T-helper 9 cell (primary cell): ENCODE measurements around the gene EXOG.

ENCODE experiments used
- DNase-seq: peaks from one replicate; pipeline ENCODE4 v3.0.0-alpha.2; 2020

The EXOG gene

DNA sequence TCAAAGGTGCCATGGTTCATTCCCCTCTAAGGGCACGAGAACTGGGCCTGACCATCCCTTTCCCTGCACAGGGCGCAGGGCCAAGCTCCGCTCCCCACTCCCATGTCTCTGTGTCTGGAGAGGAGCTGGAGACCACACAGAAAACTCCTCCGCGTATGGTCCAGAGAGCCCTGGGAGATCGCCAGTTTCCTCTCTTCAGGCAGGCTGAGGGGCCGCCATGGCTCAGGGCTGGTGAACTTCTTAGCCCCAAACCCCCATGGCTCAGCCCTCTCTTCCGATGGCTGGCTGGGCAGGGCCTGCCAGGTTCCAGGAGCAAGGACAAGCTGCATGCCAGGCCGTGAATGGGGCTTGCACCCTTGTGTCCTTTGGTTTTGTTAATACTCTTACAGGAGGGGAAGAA lies 52.9 kb downstream of the EXOG start:
- no peak for DNase-seq

- DNase-seq, result no peak
Observed at GRCh38 chr3:38549486-38549885, 53.3 kb downstream of the EXOG start.

DNA sequence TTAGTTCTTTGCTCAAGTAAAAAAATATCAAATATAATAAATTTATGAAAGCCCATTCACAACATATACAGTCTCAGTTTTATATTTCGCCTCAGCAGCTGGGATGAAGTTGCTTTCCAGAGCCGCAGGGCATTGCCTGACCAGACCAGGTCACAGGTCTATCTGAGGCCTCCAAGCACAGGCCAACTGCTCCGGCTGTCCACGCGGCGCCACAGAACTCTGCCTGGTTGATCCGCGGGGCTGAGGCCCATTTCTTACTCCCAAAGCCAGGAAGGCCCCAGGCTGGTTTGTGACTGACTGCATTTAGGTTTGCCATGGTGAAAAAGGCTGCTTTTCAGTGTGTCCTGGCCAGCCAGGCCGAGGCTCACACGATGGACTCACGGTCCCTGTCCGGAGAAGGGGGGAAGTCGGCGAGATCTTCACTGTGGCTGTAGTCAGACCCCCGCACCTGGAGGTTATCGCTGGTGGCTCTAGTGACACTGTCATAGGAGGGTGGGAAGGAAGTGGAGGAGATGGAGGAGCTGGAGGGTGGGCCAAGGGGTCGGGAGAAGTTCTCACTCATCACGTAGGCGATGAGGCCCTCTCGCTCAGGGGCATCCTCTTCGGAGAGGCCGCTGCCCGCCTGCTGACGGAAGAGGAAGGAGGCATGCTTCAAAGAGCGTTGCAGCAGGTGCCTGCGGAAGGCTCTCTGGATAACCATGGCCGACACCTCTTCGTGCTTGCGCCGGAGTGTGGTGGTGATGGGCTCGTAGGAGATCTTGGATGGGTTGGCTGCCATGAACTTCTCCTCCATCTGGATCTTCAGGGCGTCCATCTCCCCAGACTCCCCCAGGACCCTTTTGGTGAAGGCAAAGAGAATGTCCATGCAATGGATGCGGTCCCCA lies 54.1 kb downstream of the EXOG start:
- no peak for DNase-seq

DNA sequence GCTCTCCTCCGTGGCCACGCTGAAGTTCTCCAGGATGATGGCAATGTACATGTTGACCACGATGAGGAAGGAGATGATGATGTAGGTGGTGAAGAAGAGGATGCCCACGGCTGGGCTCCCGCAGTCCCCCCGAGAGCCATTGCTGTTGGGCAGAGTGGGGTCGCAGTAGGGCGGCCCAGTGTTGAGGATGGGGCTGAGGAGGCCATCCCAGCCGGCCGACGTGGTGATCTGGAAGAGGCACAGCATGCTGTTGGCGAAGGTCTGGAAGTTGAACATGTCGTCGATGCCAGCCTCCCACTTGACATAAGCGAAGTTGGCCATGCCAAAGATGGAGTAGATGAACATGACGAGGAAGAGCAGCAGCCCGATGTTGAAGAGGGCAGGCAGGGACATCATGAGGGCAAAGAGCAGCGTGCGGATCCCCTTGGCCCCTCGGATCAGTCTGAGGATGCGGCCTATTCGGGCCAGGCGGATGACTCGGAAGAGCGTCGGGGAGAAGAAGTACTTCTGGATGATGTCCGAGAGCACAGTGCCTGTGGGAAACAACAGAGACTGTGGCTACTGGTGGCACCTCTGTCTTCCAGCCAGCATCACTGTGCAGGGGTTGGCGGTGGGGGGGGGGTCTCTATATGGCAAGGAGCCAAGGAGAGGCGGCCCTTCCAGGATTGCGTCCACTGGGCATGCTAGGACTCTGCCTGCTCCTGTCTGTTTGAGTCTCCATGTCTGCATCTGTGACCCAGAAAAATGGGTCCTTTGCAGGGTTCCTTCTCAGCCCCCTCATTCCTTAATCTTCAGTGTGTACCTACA lies 55.1 kb downstream of the EXOG start:
- DNase-seq, result no peak

GRCh38 chr3:38552364-38552763 lies 56.2 kb downstream of the EXOG start:
- DNase-seq, result no peak

DNA sequence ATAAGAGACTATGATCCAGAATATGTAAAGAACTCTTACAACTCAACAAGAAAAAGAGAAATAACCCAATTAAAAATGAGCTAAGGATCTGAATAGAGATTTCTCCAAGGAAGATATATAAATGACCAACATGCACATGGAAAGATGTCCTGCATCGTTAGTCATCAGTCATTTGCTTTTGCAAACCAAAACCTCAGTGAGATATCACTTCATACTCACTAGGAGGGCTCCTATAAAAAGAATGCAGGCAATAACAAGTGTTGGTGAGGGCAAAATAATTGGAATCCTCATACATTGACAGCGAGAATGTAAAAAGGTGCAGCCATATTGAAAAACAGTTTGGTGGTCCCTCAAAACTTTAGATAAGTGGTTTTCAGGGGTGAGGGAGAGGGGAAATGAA lies 56.9 kb downstream of the EXOG start:
- DNase-seq, result no peak

DNA sequence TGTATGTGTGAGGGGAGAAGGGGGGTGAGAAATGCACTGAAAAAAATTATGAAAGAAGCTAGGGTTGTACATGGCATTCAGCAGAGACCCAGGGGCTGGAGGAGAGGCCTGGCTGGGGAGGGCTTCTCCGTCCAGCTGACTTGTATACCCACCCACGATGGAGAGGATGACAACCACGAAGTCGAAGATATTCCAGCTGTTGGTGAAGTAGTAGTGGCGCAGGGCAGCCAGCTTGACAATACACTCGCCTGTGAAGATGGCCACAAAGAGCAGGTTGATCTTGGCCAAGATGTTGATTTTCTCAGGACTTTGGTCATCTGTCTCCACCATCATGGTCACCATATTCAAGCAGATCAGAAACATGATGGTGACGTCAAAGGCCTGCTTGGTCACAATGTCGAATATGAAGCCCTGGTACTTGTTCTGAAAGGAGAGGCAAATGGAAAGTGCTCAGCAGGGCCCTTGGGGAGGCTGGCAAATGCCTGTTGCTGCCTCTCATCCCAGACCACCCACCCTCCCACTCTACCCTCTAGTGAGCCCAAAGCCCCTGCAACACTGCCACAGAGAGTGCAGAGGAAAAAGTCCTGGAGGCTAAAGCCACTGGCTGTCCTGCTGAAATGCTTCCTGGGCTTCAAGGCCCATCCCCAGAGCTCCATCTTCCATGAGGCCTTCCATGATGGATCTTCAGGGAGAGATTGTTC lies 58.1 kb downstream of the EXOG start:
- no peak for DNase-seq

DNA sequence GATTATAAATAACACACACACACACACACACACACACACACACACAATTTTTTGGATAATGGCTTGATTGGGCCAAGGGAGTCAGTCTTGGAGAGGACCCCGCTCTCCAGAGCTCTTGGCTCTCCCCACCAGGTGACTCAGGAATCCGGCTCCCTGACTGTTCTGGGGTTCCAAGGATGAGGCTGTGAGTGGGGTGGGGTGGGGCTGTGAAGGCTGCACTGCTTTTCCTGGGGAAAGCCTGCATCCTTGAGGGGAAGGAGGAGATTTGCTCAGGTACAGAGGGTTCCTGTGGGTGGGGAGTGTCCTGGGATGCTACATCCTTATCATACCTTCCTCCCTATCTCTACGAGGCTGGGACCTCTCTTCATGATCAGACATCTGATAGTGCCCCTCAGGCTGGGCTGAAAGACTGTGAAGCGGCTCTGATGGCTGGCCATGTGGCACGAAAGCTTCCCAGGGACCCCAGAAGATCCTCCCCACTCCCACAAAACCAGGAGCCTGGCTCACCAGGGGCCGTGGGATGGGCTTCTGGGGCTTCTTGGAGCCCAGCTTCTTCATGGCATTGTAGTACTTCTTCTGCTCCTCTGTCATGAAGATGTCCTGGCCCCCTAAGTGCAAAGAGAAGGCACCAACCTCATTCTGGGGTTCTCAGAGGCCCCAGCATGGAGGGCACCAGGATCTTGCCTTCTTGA lies 59.2 kb downstream of the EXOG start:
- no peak for DNase-seq

DNA sequence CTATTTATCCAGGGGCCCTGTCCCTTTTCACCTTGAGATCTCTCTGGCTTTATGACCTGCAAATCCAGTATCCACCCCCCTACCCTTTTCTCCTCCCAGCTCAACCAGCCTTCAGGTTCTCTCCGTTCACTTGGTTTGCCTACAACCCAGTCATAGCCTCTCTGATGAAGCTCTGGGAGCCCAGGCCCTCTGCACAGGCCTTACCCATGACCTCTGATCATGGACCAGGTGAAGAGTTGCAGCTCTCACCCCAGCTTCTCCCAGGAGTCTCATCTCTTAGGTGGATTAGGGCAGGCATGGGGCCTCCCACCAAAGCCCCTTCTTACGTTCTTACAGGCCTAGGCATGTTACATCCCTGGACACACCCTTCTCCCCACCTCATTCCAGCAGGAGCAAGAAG lies 59.8 kb downstream of the EXOG start:
- no peak for DNase-seq

- no peak for DNase-seq
Observed at GRCh38 chr3:38556640-38557358, 60.7 kb downstream of the EXOG start.

- no peak for DNase-seq
Observed at GRCh38 chr3:38558864-38559263, 62.7 kb downstream of the EXOG start.

DNA sequence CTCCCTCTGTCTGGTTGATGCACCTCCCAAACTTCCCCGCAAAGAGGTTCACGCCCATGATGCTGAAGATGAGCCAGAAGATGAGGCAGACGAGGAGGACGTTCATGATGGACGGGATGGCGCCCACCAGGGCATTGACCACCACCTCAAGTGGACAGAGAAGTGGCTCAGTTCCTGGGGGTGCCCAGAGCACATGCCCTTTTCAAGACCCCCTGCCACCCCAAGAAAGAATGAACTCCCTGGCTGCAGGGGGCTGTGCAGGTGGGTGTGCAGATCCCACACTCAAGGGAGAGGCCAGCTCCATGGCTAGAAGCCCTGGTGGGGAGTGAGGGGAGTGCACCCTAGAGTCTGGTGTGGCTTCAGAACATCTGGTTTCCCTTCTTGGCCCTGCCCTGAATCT lies 64.1 kb downstream of the EXOG start:
- DNase-seq, result no peak

- no peak for DNase-seq
Observed at GRCh38 chr3:38560996-38561717, 65.0 kb downstream of the EXOG start.

- DNase-seq, result no peak
Observed at GRCh38 chr3:38561746-38562466, 65.8 kb downstream of the EXOG start.

- DNase-seq, result no peak
Observed at GRCh38 chr3:38562467-38562925, 66.4 kb downstream of the EXOG start.

DNA sequence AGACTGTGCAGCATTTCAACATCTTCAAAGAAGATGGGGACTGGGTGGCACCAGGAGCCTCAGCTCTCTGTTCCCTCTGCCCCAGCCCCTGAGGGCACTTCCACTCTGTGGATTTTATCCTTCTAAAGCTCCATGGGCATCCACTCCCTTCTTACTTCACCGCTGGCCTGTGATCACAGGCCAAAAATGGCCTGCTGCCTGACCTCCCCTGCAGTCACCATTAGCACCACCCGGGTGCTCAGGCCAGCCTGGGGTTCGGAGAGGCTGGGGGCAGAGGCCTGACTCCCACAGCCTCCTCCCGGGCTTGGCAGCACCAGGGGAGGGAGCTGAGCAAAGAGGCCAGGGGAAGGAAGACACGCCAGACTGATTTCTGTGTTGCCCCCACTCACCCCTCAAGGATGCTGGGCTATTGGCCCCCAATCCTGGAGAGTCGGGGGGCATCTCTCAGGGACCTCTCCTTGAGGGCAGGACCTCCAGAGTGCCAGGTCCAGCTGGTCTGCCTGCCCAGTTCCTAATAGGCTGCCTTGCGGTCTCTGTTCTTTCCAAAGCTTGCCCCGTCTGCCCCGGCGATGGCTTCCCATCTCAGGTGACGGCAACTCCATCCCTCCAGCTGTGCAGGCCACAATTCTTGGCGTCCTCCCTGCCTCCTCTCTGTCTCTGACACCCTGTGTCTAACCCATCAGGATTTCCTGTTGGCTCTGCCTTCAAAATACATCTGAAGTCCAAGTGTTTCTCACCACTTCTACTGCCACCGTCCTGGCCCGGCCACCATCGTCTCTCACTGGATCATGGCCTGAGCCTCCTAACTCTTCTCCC lies 67.1 kb downstream of the EXOG start:
- DNase-seq, result no peak

DNA sequence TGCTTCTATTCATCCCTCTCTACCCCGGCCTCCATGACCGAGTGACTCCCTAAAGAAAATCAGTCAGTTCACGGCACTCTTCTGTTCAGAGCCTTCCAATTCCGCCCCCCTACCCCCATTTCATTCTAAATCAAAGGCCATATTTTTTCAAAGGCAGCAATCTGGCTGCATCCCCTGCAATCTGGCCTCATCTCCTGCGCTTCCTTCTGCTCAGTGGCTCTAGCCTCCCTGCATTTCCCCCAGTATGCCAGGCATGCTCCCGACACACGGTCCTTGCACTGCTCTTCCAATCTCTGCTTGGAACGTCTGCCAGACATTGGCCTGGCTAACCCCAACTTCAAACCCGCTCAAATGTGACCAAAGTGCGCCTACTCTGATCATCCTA lies 67.7 kb downstream of the EXOG start:
- no peak for DNase-seq

GRCh38 chr3:38564631-38565338 lies 68.6 kb downstream of the EXOG start:
- DNase-seq, result no peak
